Hematopoietic multipotent progenitor cell (in vitro differentiated cells): Measurements from ENCODE around the gene MYO3A. TPM values are rescaled to one million over a fixed set of nuclear protein-coding genes. Genes with fewer than 3 reads are reported as not detected.
"Not testable (repeated sequence)": the region's sequence is repeated elsewhere in the genome, so short reads cannot be mapped to it uniquely, and the experiment has no call there.

ENCODE experiments used
- DNase-seq, 3 donors: peaks; one replicate each; pipeline ENCODE4 v3.0.0-alpha.2; 2011 to 2015; ENCODE audit warnings: low read depth in 2 of 3, low spot score in 2 of 3
- total RNA-seq: library from RNA; depleted of rRNA; stranded (reverse); fragments of >200 nt; gene quantifications from one replicate; pipeline ENCODE4 v1.2.3, GENCODE V29; 2012

MYO3A gene
- total RNA-seq, 1 donor: not detected

GRCh38 chr10:26067680-26068079 is 133.7 kb downstream of the MYO3A start:
- DNase-seq: no peak

GRCh38 chr10:26080971-26081370 is 146.9 kb downstream of the MYO3A start:
- DNase-seq: not testable (repeated sequence)

GRCh38 chr10:26081459-26081858 is 147.4 kb downstream of the MYO3A start:
- no peak for DNase-seq

GRCh38 chr10:26085549-26085948 is 151.5 kb downstream of the MYO3A start:
- DNase-seq: no peak

GRCh38 chr10:26087666-26088065 is 153.6 kb downstream of the MYO3A start:
- DNase-seq: no peak

- DNase-seq: no peak
These were observed 156.0 kb downstream of the MYO3A start for GRCh38 chr10:26090026-26090425.

GRCh38 chr10:26090762-26091161 is 156.7 kb downstream of the MYO3A start:
- no peak for DNase-seq

GRCh38 chr10:26093229-26093628 is 159.2 kb downstream of the MYO3A start:
- no peak for DNase-seq

- DNase-seq: no peak
These were observed 161.8 kb downstream of the MYO3A start for GRCh38 chr10:26095781-26096180.

GRCh38 chr10:26097549-26097948 is 163.5 kb downstream of the MYO3A start:
- DNase-seq: not testable (repeated sequence)

GRCh38 chr10:26112532-26112931 is 178.5 kb downstream of the MYO3A start:
- no peak for DNase-seq

- no peak for DNase-seq
These were observed 204.6 kb downstream of the MYO3A start for GRCh38 chr10:26138613-26139012.

GRCh38 chr10:26156019-26156418 is 222.0 kb downstream of the MYO3A start:
- DNase-seq: no peak

- DNase-seq: peak in 2 of 3 donors; percentile 0 to 2
These were observed 223.7 kb downstream of the MYO3A start for GRCh38 chr10:26157734-26158133.

GRCh38 chr10:26169466-26169865 is 235.4 kb downstream of the MYO3A start:
- DNase-seq: no peak

- DNase-seq: no peak
These were observed 238.1 kb downstream of the MYO3A start for GRCh38 chr10:26172131-26172530.

GRCh38 chr10:26173837-26174236 is 239.8 kb downstream of the MYO3A start:
- no peak for DNase-seq

- DNase-seq: no peak
These were observed 243.3 kb downstream of the MYO3A start for GRCh38 chr10:26177341-26177740.

GRCh38 chr10:26194275-26194674 is 260.2 kb downstream of the MYO3A start:
- no peak for DNase-seq

GRCh38 chr10:26197248-26197647 is 263.2 kb downstream of the MYO3A start:
- DNase-seq: no peak

GRCh38 chr10:26198119-26198518 is 264.1 kb downstream of the MYO3A start:
- no peak for DNase-seq

GRCh38 chr10:26199841-26200240 is 265.8 kb downstream of the MYO3A start:
- no peak for DNase-seq

GRCh38 chr10:26205223-26205622 is 271.2 kb downstream of the MYO3A start:
- no peak for DNase-seq
